ENCODE results near the gene TMOD3.

Gene TMOD3

GRCh38 chr15:51846463-51847230 lies 17.2 kb downstream of the TMOD3 start (continued):
- TF ChIP-seq ATF2 (tag by site-specific recombination; IDR thresholded peaks at IDR 0.05; ENCODE audit: low read depth) = peak; percentile 91
- TF ChIP-seq PBX3 (CRISPR knock-in tag; IDR thresholded peaks at IDR 0.05) = no peak
- no peak for TF ChIP-seq ZNF140 (tag by site-specific recombination; IDR thresholded peaks at IDR 0.05)
- TF ChIP-seq GLIS1 (tag by site-specific recombination; IDR thresholded peaks at IDR 0.05) = 0 out of 2 replicates have a peak, but pooled peaks have one; percentile 20
- TF ChIP-seq HOXC10 (CRISPR knock-in tag; IDR thresholded peaks at IDR 0.05) = no peak
- no peak for TF ChIP-seq ZBTB6 (tag by site-specific recombination; IDR thresholded peaks at IDR 0.05)
- no peak for TF ChIP-seq ZBTB26 (tag by site-specific recombination; optimal IDR thresholded peaks at IDR 0.05)
- TF ChIP-seq ZBTB48 (tag by site-specific recombination; IDR thresholded peaks at IDR 0.05) = no peak
- peak; percentile 64; the same call in 1 of the 2 replicates for TF ChIP-seq ZBTB21 (tag by site-specific recombination; IDR thresholded peaks at IDR 0.05)
- peak; percentile 84 for TF ChIP-seq ZNF629 (tag by site-specific recombination; IDR thresholded peaks at IDR 0.05)
- no peak for TF ChIP-seq ZNF792 (tag by site-specific recombination; IDR thresholded peaks at IDR 0.05)
- TF ChIP-seq ZNF366 (tag by site-specific recombination; conservative IDR thresholded peaks at IDR 0.05) = peak; percentile 59
- no peak for TF ChIP-seq KLF17 (tag by site-specific recombination; IDR thresholded peaks at IDR 0.05)
- TF ChIP-seq HOXA7 (CRISPR knock-in tag; IDR thresholded peaks at IDR 0.05; ENCODE audit: borderline replicate concordance) = no peak
- 0 out of 2 replicates have a peak, but pooled peaks have one; percentile 27 for TF ChIP-seq ZBTB44 (tag by site-specific recombination; IDR thresholded peaks at IDR 0.05)
- no peak for TF ChIP-seq PRDM2 (tag by site-specific recombination; IDR thresholded peaks at IDR 0.05; ENCODE audit: borderline replicate concordance)
- no peak for TF ChIP-seq ZNF530 (tag by site-specific recombination; IDR thresholded peaks at IDR 0.05; ENCODE audit: low read depth)
- TF ChIP-seq ZNF777 (tag by site-specific recombination; IDR thresholded peaks at IDR 0.05; ENCODE audit: borderline replicate concordance) = no peak
- no peak for TF ChIP-seq ZNF843 (tag by site-specific recombination; IDR thresholded peaks at IDR 0.05)
- TF ChIP-seq MEIS1 (CRISPR knock-in tag; IDR thresholded peaks at IDR 0.05; ENCODE audit: borderline replicate concordance) = peak; percentile 74; the same call in 1 of the 2 replicates
- no peak for TF ChIP-seq ZNF398 (tag by site-specific recombination; IDR thresholded peaks at IDR 0.05)

Data from HEK293 (cell line).